Right lobe of liver (tissue), 6 donors: ENCODE measurements around the gene KATNA1. TPM values are rescaled to one million over a fixed set of nuclear protein-coding genes. Genes with fewer than 3 reads are reported as not detected.
A peak's percentile ranks its signal among the peaks of the same experiment; 100 is the strongest.

Source experiments
- ATAC-seq, 4 donors: fragments of 200-7000 bp; cut with Tn5 transposase; one replicate each; pipeline ENCODE4 v1.9.1; 2020; ENCODE audit warnings: mild to moderate bottlenecking in 4 of 4, moderate library complexity in 4 of 4
- DNase-seq, 3 donors: peaks; one replicate each; pipeline ENCODE4 v3.0.0-alpha.2; 2020
- H3K27ac ChIP-seq, 3 donors: fragments of 200-600 bp; one replicate each; pipeline ENCODE4 v1.8.0; 2022
- H3K27me3 ChIP-seq, 2 donors: fragments of 200-600 bp; one replicate each; pipeline ENCODE4 v1.8.0; 2022
- H3K36me3 ChIP-seq, 4 donors: fragments of 200-600 bp; sonication (generic) in 1 of 4; one replicate each; pipeline versions ENCODE4 v1.5.1 to v1.8.0; 2017 to 2022; ENCODE audit warnings: control low read depth in 1 of 4
- H3K4me1 ChIP-seq, 4 donors: fragments of 200-600 bp; sonication (generic) in 1 of 4; one replicate each; pipeline versions ENCODE4 v1.5.1 to v1.8.0; 2017 to 2022; ENCODE audit warnings: control low read depth in 1 of 4
- H3K4me3 ChIP-seq, 3 donors: fragments of 200-600 bp; one replicate each; pipeline ENCODE4 v1.8.0; 2022
- H3K9me3 ChIP-seq, 4 donors: fragments of 200-600 bp; sonication (generic) in 1 of 4; one replicate each; pipeline versions ENCODE4 v1.5.1 to v1.8.0; 2017 to 2022; ENCODE audit warnings: control low read depth in 1 of 4
- CTCF ChIP-seq, 4 donors: fragments of 200-600 bp in 3 of 4; fragments of 450-650 bp in 1 of 4; IDR thresholded peaks; one replicate each; pipeline versions ENCODE4 v1.5.1 to v1.8.0; 2016 to 2022; ENCODE audit warnings: antibody characterized with exemption in 4 of 4, mild to moderate bottlenecking in 2 of 4
- POLR2A ChIP-seq: fragments of 450-650 bp; IDR thresholded peaks from one replicate; pipeline ENCODE4 v1.6.1; 2017; ENCODE audit warnings: antibody characterized with exemption, mild to moderate bottlenecking
- WGBS: methylation state at CpG from one replicate; pipeline ENCODE4 v1.1.6; 2018; ENCODE audit warnings: low coverage, low lambda C conversion rate; ENCODE audit not compliant: insufficient coverage; ENCODE audit errors: missing lambda C conversion rate; 5-methylcytosine and 5-hydroxymethylcytosine counted together
- intact Hi-C, 2 donors: fragments of 100-400 bp; cut with DNase I; formaldehyde crosslinking; loops; one replicate each; pipeline versions ENCODE4 v1.11.2 to v1.14.1; 2022
- total RNA-seq, 6 experiments: library from RNA; depleted of rRNA in 2 of 6; stranded (reverse); fragments of >200 nt in 2 of 6; fragmentation: NEBNext Ultra II Directional in 3 of 6; extraction: Animal tissue kit (Norgen Biotek cat#: 25700) in 3 of 6; gene quantifications; one replicate each; pipeline versions ENCODE4 v1.1.0 to v1.2.4, GENCODE V29; 2016 to 2023
- donor health status: DM: no; HTN: yes; CAD: no.
- donor health status: DM: no; HTN: no; CAD: no.
- donor health status: DM: no; HTN: no; CAD: no.
- donor health status: DM: no; HTN: yes; CAD: no.
- donor health status: DM: no; HTN: yes; CAD: no.

The KATNA1 gene
- total RNA-seq, 6 experiments from 2014 or later: 3.5 to 6.9 (median 5.7) TPM

GRCh38 chr6:149646599-149646998 is 1.9 kb downstream of the KATNA1 start:
- DNase-seq (no peak), ATAC-seq (no peak)
- Histone ChIP-seq H3K27ac (no peak overlapping the region), H3K4me1 (peaks cover 0 to 9% (median 1%) of the 10 kb centered on the region in 4 donors), H3K27me3 (no peaks in the 10 kb centered on the region), H3K9me3 (no peaks in the 10 kb centered on the region), H3K4me3 (peak overlapping the region in 1 of 3 donors; percentile 76), H3K36me3 (no peaks in the 10 kb centered on the region)
- TF ChIP-seq CTCF (IDR thresholded peaks at IDR 0.05): no peak
- no peak for TF ChIP-seq POLR2A
- intact Hi-C loops: no loop called here
- WGBS: 43% methylated on average over 3 of the region's 3 CpGs

- Histone ChIP-seq H3K36me3 (no peaks in the 10 kb centered on the region), H3K9me3 (no peaks in the 10 kb centered on the region)
Measured at GRCh38 chr6:149642829-149643580, 5.5 kb downstream of the KATNA1 start.

GRCh38 chr6:149636124-149636523 is 12.4 kb downstream of the KATNA1 start:
- H3K4me1 ChIP-seq: no peaks in the 10 kb centered on the region
- no peak overlapping the region for H3K27ac ChIP-seq
- no peak overlapping the region for H3K4me3 ChIP-seq
- no peaks in the 10 kb centered on the region for H3K9me3 ChIP-seq
- H3K36me3 ChIP-seq: peaks cover 0 to 8% (median 0%) of the 10 kb centered on the region in 4 donors
- DNase-seq: no peak
- WGBS: 87% methylated on average over 2 of the region's 2 CpGs
- intact Hi-C loops: no loop called here
- H3K27me3 ChIP-seq: no peaks in the 10 kb centered on the region
- no peak for ATAC-seq
- no peak for TF ChIP-seq POLR2A
- no peak for TF ChIP-seq CTCF (IDR thresholded peaks at IDR 0.05)

More at GRCh38 chr6:149642829-149643580, 5.5 kb downstream of the KATNA1 start:
- intact Hi-C loops: no loop called here
- TF ChIP-seq POLR2A (no peak), CTCF (IDR thresholded peaks at IDR 0.05) (no peak)
- WGBS: 100% methylated on average over 1 of the region's 1 CpG
- Histone ChIP-seq H3K4me1 (peaks cover 0 to 9% (median 0%) of the 10 kb centered on the region in 4 donors), H3K27me3 (no peaks in the 10 kb centered on the region), H3K4me3 (no peak overlapping the region), H3K27ac (no peak overlapping the region)
- ATAC-seq: no peak
- no peak for DNase-seq

- WGBS: 100% methylated on average over 1 of the region's 1 CpG
Measured at GRCh38 chr6:149634315-149634714, 14.2 kb downstream of the KATNA1 start.

More at GRCh38 chr6:149634315-149634714, 14.2 kb downstream of the KATNA1 start:
- Histone ChIP-seq H3K9me3 (no peaks in the 10 kb centered on the region), H3K27me3 (no peaks in the 10 kb centered on the region), H3K4me1 (no peaks in the 10 kb centered on the region), H3K27ac (no peak overlapping the region), H3K4me3 (no peak overlapping the region), H3K36me3 (peaks cover 0 to 14% (median 1%) of the 10 kb centered on the region in 4 donors)
- DNase-seq (no peak), ATAC-seq (no peak)
- intact Hi-C loops: no loop called here
- TF ChIP-seq CTCF (IDR thresholded peaks at IDR 0.05) (no peak), POLR2A (no peak)
